H9 (cell line): ENCODE results near the gene METTL21C. TPM values are rescaled to one million over a fixed set of nuclear protein-coding genes. Genes with fewer than 3 reads are reported as not detected.

Experiments
- DNase-seq: peaks from one replicate; pipeline ENCODE4 v3.0.0-alpha.2; 2017
- H2AFZ ChIP-seq: one replicate; pipeline ENCODE4 v1.6.1; 2013; ENCODE audit warnings: mild to moderate bottlenecking, low read length, control low read depth, moderate library complexity
- H2AK5ac ChIP-seq: 2 replicates; pipeline ENCODE4 v1.6.1; 2013; ENCODE audit warnings: low read length, control low read depth, mixed read lengths; ENCODE audit not compliant: insufficient read length
- H2BK120ac ChIP-seq: one replicate; pipeline ENCODE4 v1.6.1; 2013; ENCODE audit warnings: low read depth, mild to moderate bottlenecking, low read length, control low read depth, inconsistent platforms; ENCODE audit not compliant: poor library complexity, severe bottlenecking
- H2BK12ac ChIP-seq: 2 replicates; pipeline ENCODE4 v1.6.1; 2013; ENCODE audit warnings: low read length, control low read depth, mixed read lengths, low read depth; ENCODE audit not compliant: insufficient read length
- H2BK15ac ChIP-seq: 2 replicates; pipeline ENCODE4 v1.6.1; 2013; ENCODE audit warnings: low read depth, low read length, control low read depth
- H2BK20ac ChIP-seq: one replicate; pipeline ENCODE4 v1.6.1; 2013; ENCODE audit warnings: low read depth, mild to moderate bottlenecking, low read length, control low read depth, inconsistent platforms; ENCODE audit not compliant: poor library complexity, severe bottlenecking
- H2BK5ac ChIP-seq: 2 replicates; pipeline ENCODE4 v1.6.1; 2013; ENCODE audit warnings: low read length, control low read depth, mixed read lengths; ENCODE audit not compliant: insufficient read length
- H3K14ac ChIP-seq: 2 replicates; pipeline ENCODE4 v1.6.1; 2013; ENCODE audit warnings: low read length, control low read depth; ENCODE audit not compliant: insufficient read depth
- H3K18ac ChIP-seq: 2 replicates; pipeline ENCODE4 v1.6.1; 2013; ENCODE audit warnings: low read depth, mild to moderate bottlenecking, mixed read lengths, low read length, control low read depth; ENCODE audit not compliant: insufficient read length
- H3K23ac ChIP-seq: 2 replicates; pipeline ENCODE4 v1.6.1; 2013; ENCODE audit warnings: low read length, control low read depth, mixed read lengths, low read depth; ENCODE audit not compliant: insufficient read length
- H3K23me2 ChIP-seq: 2 replicates; pipeline ENCODE4 v1.6.1; 2013; ENCODE audit warnings: low read depth, mild to moderate bottlenecking, mixed read lengths, low read length, control low read depth; ENCODE audit not compliant: insufficient read length, poor library complexity, severe bottlenecking
- H3K27ac ChIP-seq: 2 replicates; pipeline ENCODE4 v1.5.1; 2013; ENCODE audit warnings: low read length, control low read depth, mixed read lengths, low read depth; ENCODE audit not compliant: insufficient read length
- H3K27me3 ChIP-seq: 2 replicates; pipeline ENCODE4 v1.6.1; 2013; ENCODE audit warnings: low read length, control low read depth, inconsistent platforms; ENCODE audit not compliant: insufficient read depth
- H3K4ac ChIP-seq: 2 replicates; pipeline ENCODE4 v1.6.1; 2013; ENCODE audit warnings: low read depth, mild to moderate bottlenecking, control low read depth, inconsistent platforms, low read length, moderate library complexity
- H3K4me1 ChIP-seq: 2 replicates; pipeline ENCODE4 v1.6.1; 2013; ENCODE audit warnings: low read length, control low read depth, inconsistent platforms; ENCODE audit not compliant: insufficient read depth
- H3K4me2 ChIP-seq: 2 replicates; pipeline ENCODE4 v1.6.1; 2013; ENCODE audit warnings: low read length, control low read depth, mixed read lengths; ENCODE audit not compliant: insufficient read length, insufficient read depth
- H3K56ac ChIP-seq: 2 replicates; pipeline ENCODE4 v1.6.1; 2013; ENCODE audit warnings: low read depth, mild to moderate bottlenecking, mixed read lengths, low read length, control low read depth; ENCODE audit not compliant: insufficient read length
- H3K79me1 ChIP-seq: 2 replicates; pipeline ENCODE4 v1.6.1; 2013; ENCODE audit warnings: low read depth, mild to moderate bottlenecking, moderate library complexity, low read length, control low read depth, inconsistent platforms; ENCODE audit not compliant: insufficient read depth, poor library complexity, severe bottlenecking
- H3K79me2 ChIP-seq: 2 replicates; pipeline ENCODE4 v1.6.1; 2013; ENCODE audit warnings: low read length, control low read depth, inconsistent platforms; ENCODE audit not compliant: insufficient read depth
- H3K9ac ChIP-seq: 2 replicates; pipeline ENCODE4 v1.6.1; 2013; ENCODE audit warnings: low read length, control low read depth, mixed read lengths; ENCODE audit not compliant: insufficient read length; ENCODE audit errors: extremely low read depth
- H3K9me3 ChIP-seq: one replicate; pipeline ENCODE4 v1.6.1; 2013; ENCODE audit warnings: low read depth, low read length, inconsistent platforms; ENCODE audit not compliant: control insufficient read depth
- H3T11ph ChIP-seq: one replicate; pipeline ENCODE4 v1.6.1; 2013; ENCODE audit warnings: mild to moderate bottlenecking, low read length, control low read depth, inconsistent platforms
- H4K20me1 ChIP-seq: one replicate; pipeline ENCODE4 v1.6.1; 2013; ENCODE audit not compliant: control insufficient read depth, insufficient read length, insufficient read depth
- H4K5ac ChIP-seq: 2 replicates; pipeline ENCODE4 v1.6.1; 2013; ENCODE audit warnings: low read depth, mild to moderate bottlenecking, mixed read lengths, low read length, control low read depth; ENCODE audit not compliant: insufficient read length
- H4K8ac ChIP-seq: replicated peaks from 2 replicates; pipeline ENCODE4 v1.6.1; 2013; ENCODE audit warnings: low read length, control low read depth, mixed read lengths, low read depth; ENCODE audit not compliant: insufficient read length
- H4K91ac ChIP-seq: 2 replicates; pipeline ENCODE4 v1.6.1; 2013; ENCODE audit warnings: low read depth, mild to moderate bottlenecking, moderate library complexity, mixed read lengths, low read length, control low read depth; ENCODE audit not compliant: insufficient read length
- H3K27ac Mint-ChIP-seq, 3 experiments: 2 replicates in 2 of 3; 3 replicates in 1 of 3; pipeline ENCODE4 v1.8.0; 2020 to 2021; ENCODE audit warnings: mixed read lengths in 3 of 3, mild to moderate bottlenecking in 1 of 3, moderate library complexity in 1 of 3
- H3K27me3 Mint-ChIP-seq: 2 replicates; pipeline ENCODE4 v1.8.0; 2021; ENCODE audit warnings: low read depth, mild to moderate bottlenecking, moderate library complexity, mixed read lengths
- H3K36me3 Mint-ChIP-seq, 3 experiments: 2 replicates in 2 of 3; 3 replicates in 1 of 3; pipeline ENCODE4 v1.8.0; 2020 to 2021; ENCODE audit warnings: low read depth in 3 of 3, mixed read lengths in 3 of 3; ENCODE audit not compliant: insufficient read depth in 1 of 3
- H3K4me1 Mint-ChIP-seq, 2 experiments: 2 replicates each; pipeline ENCODE4 v1.8.0; 2020; ENCODE audit warnings: mixed read lengths in 2 of 2
- H3K4me3 Mint-ChIP-seq, 2 experiments: 2 replicates in 1 of 2; 3 replicates in 1 of 2; pipeline ENCODE4 v1.8.0; 2020 to 2021; ENCODE audit warnings: mild to moderate bottlenecking in 2 of 2, mixed read lengths in 2 of 2, moderate library complexity in 1 of 2
- H3K9me3 Mint-ChIP-seq, 2 experiments: 2 replicates in 1 of 2; 3 replicates in 1 of 2; pipeline ENCODE4 v1.8.0; 2020; ENCODE audit warnings: mild to moderate bottlenecking in 2 of 2, mixed read lengths in 2 of 2, moderate library complexity in 1 of 2
- CTCF ChIP-seq: fragments of 200-600 bp; sonication (generic); conservative IDR thresholded peaks from 3 replicates; pipeline ENCODE4 v1.8.0; 2021; ENCODE audit warnings: antibody characterized with exemption, mild to moderate bottlenecking
- WGBS: extraction: QIAGEN DNeasy Blood & Tissue Kit; methylation state at CpG from one replicate; pipeline ENCODE4 v1.1.7; 2013; ENCODE audit warnings: missing lambda C conversion rate, low lambda C conversion rate, mixed read lengths; ENCODE audit not compliant: insufficient read length; ENCODE audit errors: extremely low coverage; 5-methylcytosine and 5-hydroxymethylcytosine counted together
- total RNA-seq: library from RNA; stranded (reverse); gene quantifications from 2 replicates; pipeline ENCODE4 v1.2.1, GENCODE V29; 2021

Gene METTL21C
- total RNA-seq, 1 experiment from 2014 or later = not detected

- Histone ChIP-seq H4K20me1 (no peaks in the 10 kb centered on the region), H3K9me3 (no peaks in the 10 kb centered on the region), H4K91ac (no peak overlapping the region), H2AFZ (no peak overlapping the region), H3K4ac (no peak overlapping the region), H3K79me2 (no peaks in the 10 kb centered on the region), H3T11ph (no peak overlapping the region), H2BK20ac (no peak overlapping the region), H4K5ac (no peak overlapping the region), H2BK5ac (no peak overlapping the region), H3K4me1 (no peaks in the 10 kb centered on the region), H3K27ac (no peak overlapping the region), H3K9ac (no peak overlapping the region), H4K8ac (no peak overlapping the region), H3K27me3 (no peaks in the 10 kb centered on the region), H3K23me2 (no peaks in the 10 kb centered on the region), H3K4me2 (no peak overlapping the region), H3K79me1 (no peaks in the 10 kb centered on the region), H3K18ac (no peak overlapping the region), H2BK120ac (no peak overlapping the region), H2BK12ac (no peak overlapping the region), H2AK5ac (no peak overlapping the region), H3K14ac (no peak overlapping the region), H2BK15ac (no peak overlapping the region), H3K56ac (no peak overlapping the region), H3K23ac (no peak overlapping the region)
- Mint-ChIP-seq H3K27me3 (no peaks in the 10 kb centered on the region), H3K4me3 (no peak overlapping the region), H3K27ac (peak overlapping the region in 1 of 3 experiments; percentile 18; a peak in 2 of 7 replicates), H3K9me3 (no peaks in the 10 kb centered on the region), H3K4me1 (no peaks in the 10 kb centered on the region), H3K36me3 (peaks cover 13 to 30% (median 29%) of the 10 kb centered on the region in 3 experiments; a peak in 6 of 7 replicates)
- WGBS = no CpG with 5 or more reads among the region's 5 CpGs
- no peak for DNase-seq
- no peak for TF ChIP-seq CTCF
Observed at GRCh38 chr13:102680842-102681740, 13.8 kb downstream of the METTL21C start.
